Ectodermal cell (in vitro differentiated cells): ENCODE data around the gene NUP50.
"Not testable (repeated sequence)": the region's sequence is repeated elsewhere in the genome, so short reads cannot be mapped to it uniquely, and the experiment has no call there.

ENCODE experiments used
- H3K27ac ChIP-seq: 2 replicates; pipeline ENCODE4 v1.7.0; 2013; ENCODE audit warnings: mild to moderate bottlenecking, low read depth, low read length; ENCODE audit not compliant: insufficient read depth, poor library complexity, severe bottlenecking
- H3K27me3 ChIP-seq: 2 replicates; pipeline ENCODE4 v1.7.0; 2013; ENCODE audit warnings: mild to moderate bottlenecking, low read length; ENCODE audit not compliant: insufficient read depth, control insufficient read depth, poor library complexity, severe bottlenecking
- H3K36me3 ChIP-seq: one replicate; pipeline ENCODE4 v1.7.0; 2013; ENCODE audit warnings: low read length; ENCODE audit not compliant: control insufficient read depth, insufficient read depth
- H3K4me1 ChIP-seq: one replicate; pipeline ENCODE4 v1.7.0; 2013; ENCODE audit warnings: low read length; ENCODE audit not compliant: control insufficient read depth, insufficient read depth
- H3K4me3 ChIP-seq: 2 replicates; pipeline ENCODE4 v1.7.0; 2013; ENCODE audit warnings: low read depth, low read length, control low read depth; ENCODE audit not compliant: insufficient read depth
- H3K9me3 ChIP-seq: 2 replicates; pipeline ENCODE4 v1.7.0; 2013; ENCODE audit warnings: mild to moderate bottlenecking, low read length, moderate library complexity; ENCODE audit not compliant: control insufficient read depth
- WGBS, 2 experiments: methylation state at CpG; one replicate each; pipeline ENCODE4 v1.1.7; 2013; ENCODE audit warnings: missing lambda C conversion rate in 2 of 2; 5-methylcytosine and 5-hydroxymethylcytosine counted together

NUP50 gene

GRCh38 chr22:45191746-45192145 is 28.0 kb downstream of the NUP50 start:
- H3K4me3 ChIP-seq, H3K27me3 ChIP-seq, H3K36me3 ChIP-seq, H3K27ac ChIP-seq, H3K9me3 ChIP-seq: not testable (repeated sequence)
- 87 to 88% methylated on average over 9 of the region's 9 CpGs for WGBS, 2 experiments
- H3K4me1 ChIP-seq: peaks cover 11% of the 10 kb centered on the region

- Histone ChIP-seq H3K4me1 (peaks cover 13% of the 10 kb centered on the region), H3K9me3 (no peaks in the 10 kb centered on the region), H3K27ac (no peak overlapping the region), H3K4me3 (no peak overlapping the region), H3K27me3 (no peaks in the 10 kb centered on the region), H3K36me3 (no peaks in the 10 kb centered on the region)
- 16 to 17% methylated on average over 13 of the region's 13 CpGs for WGBS, 2 experiments
Observed at GRCh38 chr22:45192701-45193187, 29.0 kb downstream of the NUP50 start.

GRCh38 chr22:45194686-45195085 is 31.0 kb downstream of the NUP50 start:
- Histone ChIP-seq H3K4me1 (peaks cover 23% of the 10 kb centered on the region), H3K27me3 (no peaks in the 10 kb centered on the region), H3K27ac (no peak overlapping the region), H3K9me3 (no peaks in the 10 kb centered on the region), H3K4me3 (no peak overlapping the region), H3K36me3 (no peaks in the 10 kb centered on the region)
- 93 to 95% methylated on average over 17 of the region's 17 CpGs for WGBS, 2 experiments

GRCh38 chr22:45195616-45196015 is 31.9 kb downstream of the NUP50 start:
- H3K27ac ChIP-seq: no peak overlapping the region
- peaks cover 23% of the 10 kb centered on the region for H3K4me1 ChIP-seq
- 94 to 97% methylated on average over 7 of the region's 7 CpGs for WGBS, 2 experiments
- H3K4me3 ChIP-seq: no peak overlapping the region
- no peaks in the 10 kb centered on the region for H3K27me3 ChIP-seq
- H3K9me3 ChIP-seq: no peaks in the 10 kb centered on the region
- no peaks in the 10 kb centered on the region for H3K36me3 ChIP-seq

GRCh38 chr22:45196308-45196707 is 32.6 kb downstream of the NUP50 start:
- no peak overlapping the region for H3K4me3 ChIP-seq
- no peaks in the 10 kb centered on the region for H3K27me3 ChIP-seq
- peaks cover 23% of the 10 kb centered on the region for H3K4me1 ChIP-seq
- H3K27ac ChIP-seq: no peak overlapping the region
- H3K9me3 ChIP-seq: no peaks in the 10 kb centered on the region
- no peaks in the 10 kb centered on the region for H3K36me3 ChIP-seq
- WGBS, 2 experiments: 94 to 96% methylated on average over 16 of the region's 16 CpGs

GRCh38 chr22:45196926-45197605 is 33.3 kb downstream of the NUP50 start:
- Histone ChIP-seq H3K4me1 (peaks cover 22% of the 10 kb centered on the region), H3K9me3 (no peaks in the 10 kb centered on the region), H3K27ac (no peak overlapping the region), H3K36me3 (no peaks in the 10 kb centered on the region), H3K4me3 (no peak overlapping the region), H3K27me3 (no peaks in the 10 kb centered on the region)
- 92% methylated on average over 34 of the region's 34 CpGs for WGBS, 2 experiments

GRCh38 chr22:45197606-45198462 is 34.1 kb downstream of the NUP50 start:
- WGBS, 2 experiments: 82 to 84% methylated on average over 28 of the region's 28 CpGs

GRCh38 chr22:45198463-45198795 is 34.7 kb downstream of the NUP50 start:
- WGBS, 2 experiments: 62 to 63% methylated on average over 8 to 9 of the region's 9 CpGs
- Histone ChIP-seq H3K27me3 (no peaks in the 10 kb centered on the region), H3K9me3 (no peaks in the 10 kb centered on the region), H3K27ac (no peak overlapping the region), H3K4me3 (no peak overlapping the region), H3K36me3 (no peaks in the 10 kb centered on the region), H3K4me1 (peaks cover 14% of the 10 kb centered on the region)

More at GRCh38 chr22:45197606-45198462, 34.1 kb downstream of the NUP50 start:
- no peak overlapping the region for H3K27ac ChIP-seq
- H3K4me3 ChIP-seq: no peak overlapping the region
- H3K4me1 ChIP-seq: peaks cover 16% of the 10 kb centered on the region
- no peaks in the 10 kb centered on the region for H3K9me3 ChIP-seq
- H3K36me3 ChIP-seq: no peaks in the 10 kb centered on the region
- H3K27me3 ChIP-seq: no peaks in the 10 kb centered on the region

GRCh38 chr22:45199723-45200122 is 36.0 kb downstream of the NUP50 start:
- no peaks in the 10 kb centered on the region for H3K36me3 ChIP-seq
- H3K4me3 ChIP-seq: no peak overlapping the region
- 90 to 94% methylated on average over 16 of the region's 16 CpGs for WGBS, 2 experiments

GRCh38 chr22:45200230-45200629 is 36.5 kb downstream of the NUP50 start:
- Histone ChIP-seq H3K27me3 (no peaks in the 10 kb centered on the region), H3K27ac (no peak overlapping the region), H3K4me1 (peaks cover 11% of the 10 kb centered on the region), H3K36me3 (no peaks in the 10 kb centered on the region), H3K4me3 (no peak overlapping the region), H3K9me3 (no peaks in the 10 kb centered on the region)
- 82 to 84% methylated on average over 9 of the region's 9 CpGs for WGBS, 2 experiments

More at GRCh38 chr22:45199723-45200122, 36.0 kb downstream of the NUP50 start:
- Histone ChIP-seq H3K27me3 (no peaks in the 10 kb centered on the region), H3K9me3 (no peaks in the 10 kb centered on the region), H3K27ac (no peak overlapping the region), H3K4me1 (peaks cover 11% of the 10 kb centered on the region)
